Activated CD8-positive, alpha-beta T cell treated with anti-CD3 and anti-CD28 coated beads for 36 hours (primary cell): ENCODE measurements around the gene VPS13D. TPM values are rescaled to one million over a fixed set of nuclear protein-coding genes. Genes with fewer than 3 reads are reported as not detected.

Experiments used
- ATAC-seq: fragments of 200-7000 bp; cut with Tn5 transposase; one replicate; pipeline ENCODE4 v1.10.0; 2021; ENCODE audit warnings: mild to moderate bottlenecking, moderate library complexity
- CTCF ChIA-PET: fragments of 350-600 bp; sonication (Branson Sonifier 250); formaldehyde crosslinking; loops from one replicate; lab custom pipeline; 2021; ENCODE audit warnings: antibody characterized with exemption; lab: Charles Lee
- POLR2A ChIA-PET: fragments of 350-600 bp; sonication (Branson Sonifier 250); formaldehyde crosslinking; loops from one replicate; lab custom pipeline; 2021; ENCODE audit warnings: antibody characterized with exemption; lab: Charles Lee
- DNase-seq: peaks from one replicate; pipeline ENCODE4 v3.0.0-alpha.2; 2020
- H3K27ac Mint-ChIP-seq: one replicate; pipeline ENCODE4 v1.8.0; 2021; ENCODE audit warnings: mild to moderate bottlenecking, mixed read lengths
- H3K27me3 Mint-ChIP-seq: one replicate; pipeline ENCODE4 v1.8.0; 2021; ENCODE audit warnings: mixed read lengths
- H3K36me3 Mint-ChIP-seq: one replicate; pipeline ENCODE4 v1.8.0; 2021; ENCODE audit warnings: low read depth, mixed read lengths
- H3K4me1 Mint-ChIP-seq: one replicate; pipeline ENCODE4 v1.8.0; 2021; ENCODE audit warnings: low read depth, mixed read lengths
- H3K4me3 Mint-ChIP-seq: one replicate; pipeline ENCODE4 v1.8.0; 2021; ENCODE audit warnings: mild to moderate bottlenecking, moderate library complexity, mixed read lengths
- H3K9me3 Mint-ChIP-seq: one replicate; pipeline ENCODE4 v1.8.0; 2021; ENCODE audit warnings: mixed read lengths
- intact Hi-C: fragments of 100-400 bp; cut with micrococcal nuclease; formaldehyde crosslinking; loops from one replicate; pipeline ENCODE4 v1.10.0; 2022
- total RNA-seq, 2 experiments: library from RNA; stranded (reverse); gene quantifications; one replicate each; pipeline ENCODE4 v1.2.3, GENCODE V29; 2021
- TF ChIP-seq, protein P1 (sequence below): fragments of 200-600 bp; IDR thresholded peaks from one replicate; pipeline ENCODE4 v1.8.0; 2022; ENCODE audit warnings: antibody characterized with exemption, mild to moderate bottlenecking

The VPS13D gene
- total RNA-seq, 2 experiments from 2014 or later = 28.1 to 30.7 TPM

DNA sequence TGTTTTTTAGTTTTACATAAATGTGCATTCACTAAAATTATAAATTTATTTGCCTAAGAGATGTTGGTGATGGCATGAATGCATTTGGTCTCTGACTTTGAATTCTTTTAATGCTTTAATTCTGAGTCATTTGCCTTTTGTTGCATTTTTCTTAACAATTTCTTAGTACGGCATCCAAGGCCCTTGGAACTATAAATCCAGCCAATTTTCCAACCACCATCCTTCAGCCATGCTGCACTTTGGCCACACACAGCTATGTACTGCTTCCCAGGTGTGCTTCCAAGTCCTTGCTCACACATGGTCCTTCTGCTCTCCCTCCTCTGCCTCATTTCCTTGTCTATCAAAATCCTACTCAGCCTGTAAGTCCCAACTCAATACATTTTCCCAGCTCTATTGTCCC is 227.1 kb downstream of the VPS13D start:
- H3K27ac Mint-ChIP-seq = peak overlapping the region; percentile 81
- no peak for DNase-seq
- ATAC-seq = no peak
- ChIA-PET CTCF (interaction anchor here (0.9 to 1.1 kb wide), 2 partner anchors 22 to 340 kb away, joined by 3 read pairs; no protein-coding TSS in a partner anchor), POLR2A (interaction anchor here (0.6 to 1.5 kb wide), 3 partner anchors 9 to 16 kb away, joined by 3 to 4 read pairs (median 4); no protein-coding TSS in a partner anchor)
- TF ChIP-seq, protein P1, sequence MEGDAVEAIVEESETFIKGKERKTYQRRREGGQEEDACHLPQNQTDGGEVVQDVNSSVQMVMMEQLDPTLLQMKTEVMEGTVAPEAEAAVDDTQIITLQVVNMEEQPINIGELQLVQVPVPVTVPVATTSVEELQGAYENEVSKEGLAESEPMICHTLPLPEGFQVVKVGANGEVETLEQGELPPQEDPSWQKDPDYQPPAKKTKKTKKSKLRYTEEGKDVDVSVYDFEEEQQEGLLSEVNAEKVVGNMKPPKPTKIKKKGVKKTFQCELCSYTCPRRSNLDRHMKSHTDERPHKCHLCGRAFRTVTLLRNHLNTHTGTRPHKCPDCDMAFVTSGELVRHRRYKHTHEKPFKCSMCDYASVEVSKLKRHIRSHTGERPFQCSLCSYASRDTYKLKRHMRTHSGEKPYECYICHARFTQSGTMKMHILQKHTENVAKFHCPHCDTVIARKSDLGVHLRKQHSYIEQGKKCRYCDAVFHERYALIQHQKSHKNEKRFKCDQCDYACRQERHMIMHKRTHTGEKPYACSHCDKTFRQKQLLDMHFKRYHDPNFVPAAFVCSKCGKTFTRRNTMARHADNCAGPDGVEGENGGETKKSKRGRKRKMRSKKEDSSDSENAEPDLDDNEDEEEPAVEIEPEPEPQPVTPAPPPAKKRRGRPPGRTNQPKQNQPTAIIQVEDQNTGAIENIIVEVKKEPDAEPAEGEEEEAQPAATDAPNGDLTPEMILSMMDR = no peak
- H3K36me3 Mint-ChIP-seq = peaks cover 60% of the 10 kb centered on the region
- intact Hi-C loops = no loop called here
- H3K4me1 Mint-ChIP-seq = peaks cover 73% of the 10 kb centered on the region
- H3K27me3 Mint-ChIP-seq = no peaks in the 10 kb centered on the region
- no peaks in the 10 kb centered on the region for H3K9me3 Mint-ChIP-seq
- H3K4me3 Mint-ChIP-seq = peak overlapping the region; percentile 33

GRCh38 chr1:12457771-12458170 is 227.9 kb downstream of the VPS13D start:
- H3K4me1 Mint-ChIP-seq = peaks cover 68% of the 10 kb centered on the region
- ChIA-PET POLR2A (interaction anchor here (0.6 to 1.5 kb wide), 3 partner anchors 9 to 15 kb away, joined by 3 to 4 read pairs (median 4); no protein-coding TSS in a partner anchor), CTCF (interaction anchor here (0.6 to 1.1 kb wide), 3 partner anchors 9 to 341 kb away, joined by 3 read pairs; no protein-coding TSS in a partner anchor)
- TF ChIP-seq, protein P1 = no peak
- DNase-seq = no peak
- peaks cover 58% of the 10 kb centered on the region for H3K36me3 Mint-ChIP-seq
- ATAC-seq = no peak
- H3K27me3 Mint-ChIP-seq = no peaks in the 10 kb centered on the region
- no peaks in the 10 kb centered on the region for H3K9me3 Mint-ChIP-seq
- H3K27ac Mint-ChIP-seq = no peak overlapping the region
- intact Hi-C loops = no loop called here
- no peak overlapping the region for H3K4me3 Mint-ChIP-seq

GRCh38 chr1:12458571-12458970 is 228.7 kb downstream of the VPS13D start:
- Mint-ChIP-seq H3K27ac (no peak overlapping the region), H3K27me3 (no peaks in the 10 kb centered on the region), H3K4me3 (no peak overlapping the region), H3K9me3 (no peaks in the 10 kb centered on the region), H3K4me1 (peaks cover 63% of the 10 kb centered on the region), H3K36me3 (peaks cover 64% of the 10 kb centered on the region)
- no peak for DNase-seq
- ATAC-seq = no peak
- TF ChIP-seq, protein P1 = no peak
- ChIA-PET CTCF (no interaction called here), POLR2A (interaction anchor here (0.6 to 1.5 kb wide), 4 partner anchors 11 to 334 kb away, joined by 3 to 4 read pairs (median 3); no protein-coding TSS in a partner anchor)
- intact Hi-C loops = no loop called here

DNA sequence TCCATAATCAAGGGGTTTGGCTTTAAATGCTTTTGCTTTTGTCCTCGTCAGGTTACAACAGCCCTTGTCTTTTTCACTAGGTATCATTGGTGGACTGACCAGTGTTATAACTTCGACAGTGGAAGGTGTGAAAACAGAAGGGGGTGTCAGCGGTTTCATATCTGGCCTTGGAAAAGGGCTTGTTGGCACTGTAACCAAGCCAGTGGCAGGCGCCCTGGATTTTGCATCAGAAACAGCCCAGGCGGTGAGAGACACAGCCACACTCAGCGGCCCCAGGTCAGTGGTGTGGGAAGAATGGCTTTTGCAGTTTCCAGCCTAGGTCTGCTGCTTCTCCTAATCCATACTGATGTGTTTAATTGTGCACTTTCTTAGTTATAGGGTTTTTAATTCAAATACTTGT is 230.3 kb downstream of the VPS13D start:
- Mint-ChIP-seq H3K27me3 (no peaks in the 10 kb centered on the region), H3K4me1 (peaks cover 47% of the 10 kb centered on the region), H3K9me3 (no peaks in the 10 kb centered on the region), H3K27ac (peak overlapping the region; percentile 40), H3K36me3 (peaks cover 65% of the 10 kb centered on the region), H3K4me3 (no peak overlapping the region)
- TF ChIP-seq, protein P1 = no peak
- no peak for DNase-seq
- CTCF ChIA-PET = no interaction called here
- intact Hi-C loops = no loop called here
- ATAC-seq = no peak
- POLR2A ChIA-PET = interaction anchor here (1.3 kb wide), 1 partner anchor 15 kb away, joined by 3 read pairs; no protein-coding TSS in a partner anchor

GRCh38 chr1:12460911-12461621 is 231.2 kb downstream of the VPS13D start:
- Mint-ChIP-seq H3K36me3 (peaks cover 66% of the 10 kb centered on the region), H3K27me3 (no peaks in the 10 kb centered on the region), H3K9me3 (no peaks in the 10 kb centered on the region), H3K4me1 (peaks cover 42% of the 10 kb centered on the region), H3K4me3 (no peak overlapping the region), H3K27ac (no peak overlapping the region)
- ATAC-seq = no peak
- ChIA-PET POLR2A (interaction anchor here (1.3 to 1.5 kb wide), 2 partner anchors 12 to 14 kb away, joined by 3 to 4 read pairs; no protein-coding TSS in a partner anchor), CTCF (interaction anchor here (1.0 to 1.7 kb wide), 2 partner anchors 10 to 15 kb away, joined by 3 to 7 read pairs; no protein-coding TSS in a partner anchor)
- TF ChIP-seq, protein P1 = no peak
- no peak for DNase-seq
- intact Hi-C loops = no loop called here
